ENCODE results near the gene GAPDH. TPM values are rescaled to one million over a fixed set of nuclear protein-coding genes. Genes with fewer than 3 reads are reported as not detected.
"Not testable (repeated sequence)": the region's sequence is repeated elsewhere in the genome, so short reads cannot be mapped to it uniquely, and the experiment has no call there.

GAPDH gene
- total RNA-seq, 1 experiment from 2014 or later: 4,276 TPM

- H3K27ac Mint-ChIP-seq; H3K9me3 Mint-ChIP-seq; DNase-seq (ENCODE audit: low spot score); ATAC-seq; H3K27me3 Mint-ChIP-seq (ENCODE audit: low read depth); POLR2A ChIA-PET: not testable (repeated sequence)
- Mint-ChIP-seq H3K36me3 (peaks cover 31% of the 10 kb centered on the region), H3K4me1 (peaks cover 29% of the 10 kb centered on the region), H3K4me3 (peak overlapping the region; percentile 73)
- CTCF ChIA-PET: interaction anchor here (0.6 to 13.4 kb wide), 2 partner anchors 18 to 54 kb away, joined by 8 to 195 read pairs; no protein-coding TSS in a partner anchor
These were observed 22.1 kb downstream of the GAPDH start for GRCh38 chr12:6556496-6556817.

- Mint-ChIP-seq H3K27me3 (ENCODE audit: low read depth) (no peaks in the 10 kb centered on the region), H3K4me1 (peaks cover 29% of the 10 kb centered on the region), H3K27ac (no peak overlapping the region), H3K4me3 (no peak overlapping the region; the same call in 1 of the 2 replicates), H3K9me3 (no peaks in the 10 kb centered on the region), H3K36me3 (peaks cover 35% of the 10 kb centered on the region)
- ChIA-PET CTCF (interaction anchor here (0.6 to 13.4 kb wide), 2 partner anchors 18 to 53 kb away, joined by 8 to 195 read pairs; no protein-coding TSS in a partner anchor), POLR2A (no interaction called here)
- TF ChIP-seq E2F4 (CRISPR knock-in tag; IDR thresholded peaks at IDR 0.05; ENCODE audit: borderline replicate concordance, low read depth) (no peak), ZNF671 (CRISPR knock-in tag; IDR thresholded peaks at IDR 0.05) (no peak), NR3C1 (CRISPR knock-in tag; conservative IDR thresholded peaks at IDR 0.05; ENCODE audit: low read depth) (no peak), CBFB (CRISPR knock-in tag; IDR thresholded peaks at IDR 0.05; ENCODE audit: low read depth) (no peak), ESRRA (CRISPR knock-in tag; IDR thresholded peaks at IDR 0.05; ENCODE audit: borderline replicate concordance) (no peak), GABPB1 (CRISPR knock-in tag; IDR thresholded peaks at IDR 0.05) (no peak), ZNF317 (CRISPR knock-in tag; IDR thresholded peaks at IDR 0.05; ENCODE audit: borderline replicate concordance, low read depth) (no peak), ZNF263 (CRISPR knock-in tag; IDR thresholded peaks at IDR 0.05; ENCODE audit: low read depth) (no peak)
- TF ChIP-seq, protein P1, sequence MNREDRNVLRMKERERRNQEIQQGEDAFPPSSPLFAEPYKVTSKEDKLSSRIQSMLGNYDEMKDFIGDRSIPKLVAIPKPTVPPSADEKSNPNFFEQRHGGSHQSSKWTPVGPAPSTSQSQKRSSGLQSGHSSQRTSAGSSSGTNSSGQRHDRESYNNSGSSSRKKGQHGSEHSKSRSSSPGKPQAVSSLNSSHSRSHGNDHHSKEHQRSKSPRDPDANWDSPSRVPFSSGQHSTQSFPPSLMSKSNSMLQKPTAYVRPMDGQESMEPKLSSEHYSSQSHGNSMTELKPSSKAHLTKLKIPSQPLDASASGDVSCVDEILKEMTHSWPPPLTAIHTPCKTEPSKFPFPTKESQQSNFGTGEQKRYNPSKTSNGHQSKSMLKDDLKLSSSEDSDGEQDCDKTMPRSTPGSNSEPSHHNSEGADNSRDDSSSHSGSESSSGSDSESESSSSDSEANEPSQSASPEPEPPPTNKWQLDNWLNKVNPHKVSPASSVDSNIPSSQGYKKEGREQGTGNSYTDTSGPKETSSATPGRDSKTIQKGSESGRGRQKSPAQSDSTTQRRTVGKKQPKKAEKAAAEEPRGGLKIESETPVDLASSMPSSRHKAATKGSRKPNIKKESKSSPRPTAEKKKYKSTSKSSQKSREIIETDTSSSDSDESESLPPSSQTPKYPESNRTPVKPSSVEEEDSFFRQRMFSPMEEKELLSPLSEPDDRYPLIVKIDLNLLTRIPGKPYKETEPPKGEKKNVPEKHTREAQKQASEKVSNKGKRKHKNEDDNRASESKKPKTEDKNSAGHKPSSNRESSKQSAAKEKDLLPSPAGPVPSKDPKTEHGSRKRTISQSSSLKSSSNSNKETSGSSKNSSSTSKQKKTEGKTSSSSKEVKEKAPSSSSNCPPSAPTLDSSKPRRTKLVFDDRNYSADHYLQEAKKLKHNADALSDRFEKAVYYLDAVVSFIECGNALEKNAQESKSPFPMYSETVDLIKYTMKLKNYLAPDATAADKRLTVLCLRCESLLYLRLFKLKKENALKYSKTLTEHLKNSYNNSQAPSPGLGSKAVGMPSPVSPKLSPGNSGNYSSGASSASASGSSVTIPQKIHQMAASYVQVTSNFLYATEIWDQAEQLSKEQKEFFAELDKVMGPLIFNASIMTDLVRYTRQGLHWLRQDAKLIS (CRISPR knock-in tag; IDR thresholded peaks at IDR 0.05; ENCODE audit: borderline replicate concordance): no peak
- ATAC-seq (no peak), DNase-seq (ENCODE audit: low spot score) (no peak)
These were observed 22.5 kb downstream of the GAPDH start for GRCh38 chr12:6556857-6557256.

DNA sequence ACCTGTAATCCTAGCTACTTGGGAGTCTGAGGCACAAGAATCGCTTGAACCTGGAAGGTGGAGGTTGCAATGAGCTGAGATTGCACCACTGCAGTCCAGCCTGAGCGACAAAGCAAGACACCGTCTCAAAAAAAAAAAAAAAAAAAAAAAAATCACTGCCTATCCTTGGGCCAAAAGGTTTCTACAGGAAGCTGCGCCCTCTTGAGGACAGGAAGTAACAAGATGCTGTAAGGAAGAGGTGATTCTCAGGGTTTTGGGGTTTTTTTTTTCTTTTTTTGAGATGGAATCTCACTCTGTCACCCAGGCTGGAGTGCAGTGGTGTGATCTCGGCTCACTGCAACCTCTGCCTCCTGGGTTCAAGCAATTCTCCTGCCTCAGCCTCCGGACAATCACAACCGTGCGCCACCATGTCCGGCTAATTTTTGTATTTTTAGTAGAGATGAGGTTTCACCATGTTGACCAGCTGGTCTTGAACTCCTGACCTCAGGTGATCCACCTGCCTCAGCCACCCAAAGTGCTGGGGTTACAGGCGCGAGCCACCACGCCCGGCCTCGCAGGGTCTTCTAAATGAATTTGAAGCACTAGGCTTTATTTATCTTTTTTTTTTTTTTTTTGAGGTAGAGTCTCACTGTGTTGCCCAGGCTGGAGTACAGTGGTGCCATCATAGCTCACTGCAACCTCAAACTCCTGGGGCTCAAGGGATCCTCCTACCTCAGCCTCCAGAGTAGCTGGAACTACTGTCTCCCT is 23.9 kb downstream of the GAPDH start:
- H3K4me1 Mint-ChIP-seq: peaks cover 17% of the 10 kb centered on the region
- not testable (repeated sequence) for ATAC-seq; H3K4me3 Mint-ChIP-seq; H3K9me3 Mint-ChIP-seq; H3K27ac Mint-ChIP-seq; H3K27me3 Mint-ChIP-seq (ENCODE audit: low read depth); DNase-seq (ENCODE audit: low spot score)
- CTCF ChIA-PET: interaction anchor here (0.6 to 13.4 kb wide), 27 partner anchors 9 to 500 kb away, joined by 3 to 195 read pairs (median 4); partner anchors contain the start of genes CDCA3, GAPDH, MRPL51 and NOP2
- TF ChIP-seq, protein P2, sequence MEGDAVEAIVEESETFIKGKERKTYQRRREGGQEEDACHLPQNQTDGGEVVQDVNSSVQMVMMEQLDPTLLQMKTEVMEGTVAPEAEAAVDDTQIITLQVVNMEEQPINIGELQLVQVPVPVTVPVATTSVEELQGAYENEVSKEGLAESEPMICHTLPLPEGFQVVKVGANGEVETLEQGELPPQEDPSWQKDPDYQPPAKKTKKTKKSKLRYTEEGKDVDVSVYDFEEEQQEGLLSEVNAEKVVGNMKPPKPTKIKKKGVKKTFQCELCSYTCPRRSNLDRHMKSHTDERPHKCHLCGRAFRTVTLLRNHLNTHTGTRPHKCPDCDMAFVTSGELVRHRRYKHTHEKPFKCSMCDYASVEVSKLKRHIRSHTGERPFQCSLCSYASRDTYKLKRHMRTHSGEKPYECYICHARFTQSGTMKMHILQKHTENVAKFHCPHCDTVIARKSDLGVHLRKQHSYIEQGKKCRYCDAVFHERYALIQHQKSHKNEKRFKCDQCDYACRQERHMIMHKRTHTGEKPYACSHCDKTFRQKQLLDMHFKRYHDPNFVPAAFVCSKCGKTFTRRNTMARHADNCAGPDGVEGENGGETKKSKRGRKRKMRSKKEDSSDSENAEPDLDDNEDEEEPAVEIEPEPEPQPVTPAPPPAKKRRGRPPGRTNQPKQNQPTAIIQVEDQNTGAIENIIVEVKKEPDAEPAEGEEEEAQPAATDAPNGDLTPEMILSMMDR (IDR thresholded peaks at IDR 0.05): 0 out of 2 replicates have a peak, but pooled peaks have one; percentile 25
- 0 out of 2 replicates have a peak, but pooled peaks have one; percentile 9 for TF ChIP-seq GTF2I (CRISPR knock-in tag; conservative IDR thresholded peaks at IDR 0.05)
- POLR2A ChIA-PET: interaction anchor here (0.6 to 1.5 kb wide), 4 partner anchors 10 to 293 kb away, joined by 3 to 6 read pairs (median 4); partner anchors contain the start of genes CDCA3, GAPDH and NOP2
- H3K36me3 Mint-ChIP-seq: peaks cover 48% of the 10 kb centered on the region
